ENCODE data around the gene GRID2.

DNA sequence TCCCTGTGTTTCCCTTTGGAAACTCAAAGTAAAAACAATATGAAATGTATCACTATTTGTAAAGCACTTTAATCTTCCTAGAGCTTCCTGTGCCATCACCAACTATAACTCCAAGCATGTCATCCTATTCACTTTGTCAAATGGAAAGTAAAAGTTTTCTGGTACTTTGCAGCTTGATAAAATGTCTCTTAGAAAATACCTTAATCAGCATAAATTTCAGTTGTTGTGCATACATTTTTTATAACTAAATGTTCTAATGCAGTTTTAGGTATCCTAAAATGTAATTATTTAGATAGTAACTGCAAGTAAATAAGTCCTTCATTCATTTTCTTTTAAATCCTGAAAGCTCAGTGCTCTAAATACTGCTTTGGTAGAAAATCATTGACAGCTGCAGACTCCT, 558.7 kb downstream of the GRID2 start:
- TF ChIP-seq, protein P1, sequence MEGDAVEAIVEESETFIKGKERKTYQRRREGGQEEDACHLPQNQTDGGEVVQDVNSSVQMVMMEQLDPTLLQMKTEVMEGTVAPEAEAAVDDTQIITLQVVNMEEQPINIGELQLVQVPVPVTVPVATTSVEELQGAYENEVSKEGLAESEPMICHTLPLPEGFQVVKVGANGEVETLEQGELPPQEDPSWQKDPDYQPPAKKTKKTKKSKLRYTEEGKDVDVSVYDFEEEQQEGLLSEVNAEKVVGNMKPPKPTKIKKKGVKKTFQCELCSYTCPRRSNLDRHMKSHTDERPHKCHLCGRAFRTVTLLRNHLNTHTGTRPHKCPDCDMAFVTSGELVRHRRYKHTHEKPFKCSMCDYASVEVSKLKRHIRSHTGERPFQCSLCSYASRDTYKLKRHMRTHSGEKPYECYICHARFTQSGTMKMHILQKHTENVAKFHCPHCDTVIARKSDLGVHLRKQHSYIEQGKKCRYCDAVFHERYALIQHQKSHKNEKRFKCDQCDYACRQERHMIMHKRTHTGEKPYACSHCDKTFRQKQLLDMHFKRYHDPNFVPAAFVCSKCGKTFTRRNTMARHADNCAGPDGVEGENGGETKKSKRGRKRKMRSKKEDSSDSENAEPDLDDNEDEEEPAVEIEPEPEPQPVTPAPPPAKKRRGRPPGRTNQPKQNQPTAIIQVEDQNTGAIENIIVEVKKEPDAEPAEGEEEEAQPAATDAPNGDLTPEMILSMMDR (conservative IDR thresholded peaks at IDR 0.05; ENCODE audit: low read depth, low read length) = no peak
- no peak for TF ChIP-seq EZH2 (IDR thresholded peaks at IDR 0.05; ENCODE audit: low read length, unreplicated experiment)
